Mammary epithelial cell (primary cell): ENCODE measurements around the gene RGL3.

Experiments
- EZH2 ChIP-seq: IDR thresholded peaks from 2 replicates; pipeline ENCODE4 v1.6.1; 2012; ENCODE audit warnings: low read length, inconsistent platforms, borderline replicate concordance
- TF ChIP-seq, protein P1 (sequence below), 2 donors: IDR thresholded peaks in 1 of 2; conservative IDR thresholded peaks in 1 of 2; 2 replicates each; pipeline ENCODE4 v1.5.1; 2011 to 2012; ENCODE audit warnings: inconsistent platforms in 2 of 2, low read length in 2 of 2, mild to moderate bottlenecking in 2 of 2, control low read depth in 1 of 2, low read depth in 1 of 2; ENCODE audit not compliant: insufficient read depth in 1 of 2; ENCODE audit errors: extremely low read depth in 1 of 2

DNA sequence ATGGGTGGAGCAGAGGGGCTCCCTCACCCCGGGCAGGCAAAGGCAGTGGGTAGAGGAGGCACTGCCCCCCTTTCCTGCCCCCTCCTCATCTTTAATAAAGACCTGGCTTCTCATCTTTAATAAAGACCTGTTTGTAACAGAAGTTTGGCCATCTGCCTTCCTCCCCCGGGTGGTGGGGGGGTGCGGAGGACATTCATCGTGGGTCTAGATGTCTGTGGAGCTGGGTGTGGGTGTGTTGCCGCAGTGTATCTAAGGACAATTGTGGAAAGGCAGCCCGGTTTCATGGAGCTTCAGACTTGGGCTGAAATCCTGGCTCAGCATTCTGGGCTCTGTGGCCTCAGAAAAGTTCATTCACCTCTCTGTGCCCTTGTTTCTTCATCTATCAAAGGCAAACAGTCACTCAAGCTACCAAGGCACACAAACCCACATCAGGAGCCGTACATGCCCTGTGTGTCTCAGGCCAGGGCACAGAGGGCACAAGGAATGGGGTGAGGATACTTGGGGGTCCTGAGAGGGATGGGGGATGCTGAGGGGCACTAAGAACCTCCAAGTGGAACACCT is 53.5 kb downstream of the RGL3 start:
- no peak for TF ChIP-seq EZH2
- TF ChIP-seq, protein P1, sequence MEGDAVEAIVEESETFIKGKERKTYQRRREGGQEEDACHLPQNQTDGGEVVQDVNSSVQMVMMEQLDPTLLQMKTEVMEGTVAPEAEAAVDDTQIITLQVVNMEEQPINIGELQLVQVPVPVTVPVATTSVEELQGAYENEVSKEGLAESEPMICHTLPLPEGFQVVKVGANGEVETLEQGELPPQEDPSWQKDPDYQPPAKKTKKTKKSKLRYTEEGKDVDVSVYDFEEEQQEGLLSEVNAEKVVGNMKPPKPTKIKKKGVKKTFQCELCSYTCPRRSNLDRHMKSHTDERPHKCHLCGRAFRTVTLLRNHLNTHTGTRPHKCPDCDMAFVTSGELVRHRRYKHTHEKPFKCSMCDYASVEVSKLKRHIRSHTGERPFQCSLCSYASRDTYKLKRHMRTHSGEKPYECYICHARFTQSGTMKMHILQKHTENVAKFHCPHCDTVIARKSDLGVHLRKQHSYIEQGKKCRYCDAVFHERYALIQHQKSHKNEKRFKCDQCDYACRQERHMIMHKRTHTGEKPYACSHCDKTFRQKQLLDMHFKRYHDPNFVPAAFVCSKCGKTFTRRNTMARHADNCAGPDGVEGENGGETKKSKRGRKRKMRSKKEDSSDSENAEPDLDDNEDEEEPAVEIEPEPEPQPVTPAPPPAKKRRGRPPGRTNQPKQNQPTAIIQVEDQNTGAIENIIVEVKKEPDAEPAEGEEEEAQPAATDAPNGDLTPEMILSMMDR (conservative IDR thresholded peaks at IDR 0.05 in 1 of 2, IDR thresholded peaks at IDR 0.05 in 1 of 2; ENCODE audit: extremely low read depth in 1 of 2, insufficient read depth in 1 of 2, low read depth in 1 of 2, low read length in 2 of 2), result no peak
